ENCODE data around the gene TBXAS1.

- TF ChIP-seq EP300 (IDR thresholded peaks at IDR 0.05) (no peak), CTCF (IDR thresholded peaks at IDR 0.05) (no peak), POLR2A (IDR thresholded peaks at IDR 0.05; ENCODE audit: low read length) (no peak), MAX (IDR thresholded peaks at IDR 0.05) (no peak), NFE2L2 (conservative IDR thresholded peaks at IDR 0.05; ENCODE audit: low read length) (no peak), JUNB (IDR thresholded peaks at IDR 0.05) (no peak), REST (IDR thresholded peaks at IDR 0.05) (no peak), USF2 (IDR thresholded peaks at IDR 0.05) (no peak), CEBPB (IDR thresholded peaks at IDR 0.05) (no peak), HDAC2 (IDR thresholded peaks at IDR 0.05) (no peak)
These were observed 84.7 kb downstream of the TBXAS1 start for GRCh38 chr7:139913845-139914135.
